ENCODE measurements around the gene PHKG2.

Gene PHKG2

DNA sequence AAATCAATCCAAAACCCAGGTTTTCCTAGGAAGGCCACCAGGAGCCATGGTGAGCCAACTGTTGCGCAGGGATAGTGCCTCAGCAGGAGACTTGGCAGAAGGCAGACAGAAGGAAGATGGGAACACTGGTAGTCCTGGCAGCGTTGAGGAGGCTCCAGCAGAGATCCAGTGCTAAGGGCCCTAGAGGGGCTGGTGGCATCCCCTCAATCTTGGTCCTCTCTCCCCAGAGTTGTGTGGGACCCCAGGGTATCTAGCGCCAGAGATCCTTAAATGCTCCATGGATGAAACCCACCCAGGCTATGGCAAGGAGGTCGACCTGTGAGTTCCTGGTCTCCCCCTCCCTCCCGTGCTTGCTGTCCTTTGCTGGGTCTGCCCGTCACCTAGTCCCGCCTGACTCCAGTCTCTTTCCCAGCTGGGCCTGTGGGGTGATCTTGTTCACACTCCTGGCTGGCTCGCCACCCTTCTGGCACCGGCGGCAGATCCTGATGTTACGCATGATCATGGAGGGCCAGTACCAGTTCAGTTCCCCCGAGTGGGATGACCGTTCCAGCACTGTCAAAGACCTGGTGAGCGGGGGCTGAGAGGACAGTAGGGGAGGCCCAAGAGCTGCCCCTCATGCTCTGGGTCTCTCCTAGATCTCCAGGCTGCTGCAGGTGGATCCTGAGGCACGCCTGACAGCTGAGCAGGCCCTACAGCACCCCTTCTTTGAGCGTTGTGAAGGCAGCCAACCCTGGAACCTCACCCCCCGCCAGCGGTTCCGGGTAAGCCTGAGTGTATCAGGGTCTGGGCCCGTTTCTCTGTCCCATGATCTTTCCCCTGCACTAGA is 7.9 kb downstream of the PHKG2 start:
- TF ChIP-seq, protein P1, sequence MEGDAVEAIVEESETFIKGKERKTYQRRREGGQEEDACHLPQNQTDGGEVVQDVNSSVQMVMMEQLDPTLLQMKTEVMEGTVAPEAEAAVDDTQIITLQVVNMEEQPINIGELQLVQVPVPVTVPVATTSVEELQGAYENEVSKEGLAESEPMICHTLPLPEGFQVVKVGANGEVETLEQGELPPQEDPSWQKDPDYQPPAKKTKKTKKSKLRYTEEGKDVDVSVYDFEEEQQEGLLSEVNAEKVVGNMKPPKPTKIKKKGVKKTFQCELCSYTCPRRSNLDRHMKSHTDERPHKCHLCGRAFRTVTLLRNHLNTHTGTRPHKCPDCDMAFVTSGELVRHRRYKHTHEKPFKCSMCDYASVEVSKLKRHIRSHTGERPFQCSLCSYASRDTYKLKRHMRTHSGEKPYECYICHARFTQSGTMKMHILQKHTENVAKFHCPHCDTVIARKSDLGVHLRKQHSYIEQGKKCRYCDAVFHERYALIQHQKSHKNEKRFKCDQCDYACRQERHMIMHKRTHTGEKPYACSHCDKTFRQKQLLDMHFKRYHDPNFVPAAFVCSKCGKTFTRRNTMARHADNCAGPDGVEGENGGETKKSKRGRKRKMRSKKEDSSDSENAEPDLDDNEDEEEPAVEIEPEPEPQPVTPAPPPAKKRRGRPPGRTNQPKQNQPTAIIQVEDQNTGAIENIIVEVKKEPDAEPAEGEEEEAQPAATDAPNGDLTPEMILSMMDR (IDR thresholded peaks at IDR 0.05; ENCODE audit: low read depth, low read length), result no peak
- no peak overlapping the region for H3K4me3 ChIP-seq (replicated peaks in 1 of 2; ENCODE audit: low read depth in 2 of 2, low read length in 2 of 2)
- no peak for DNase-seq (ENCODE audit: low read depth in 2 of 2)

DNA sequence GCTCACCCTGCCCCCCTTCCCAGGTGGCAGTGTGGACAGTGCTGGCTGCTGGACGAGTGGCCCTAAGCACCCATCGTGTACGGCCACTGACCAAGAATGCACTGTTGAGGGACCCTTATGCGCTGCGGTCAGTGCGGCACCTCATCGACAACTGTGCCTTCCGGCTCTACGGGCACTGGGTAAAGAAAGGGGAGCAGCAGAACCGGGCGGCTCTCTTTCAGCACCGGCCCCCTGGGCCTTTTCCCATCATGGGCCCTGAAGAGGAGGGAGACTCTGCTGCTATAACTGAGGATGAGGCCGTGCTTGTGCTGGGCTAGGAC is 8.5 kb downstream of the PHKG2 start:
- no peak for DNase-seq (ENCODE audit: low read depth in 2 of 2)
- H3K4me3 ChIP-seq (replicated peaks in 1 of 2; ENCODE audit: low read depth in 2 of 2, low read length in 2 of 2), result no peak overlapping the region
- TF ChIP-seq, protein P1 (IDR thresholded peaks at IDR 0.05; ENCODE audit: low read depth, low read length), result no peak

GRCh38 chr16:30757316-30757715 is 9.1 kb downstream of the PHKG2 start:
- H3K4me3 ChIP-seq (replicated peaks in 1 of 2; ENCODE audit: low read depth in 2 of 2, low read length in 2 of 2), result no peak overlapping the region
- no peak for DNase-seq (ENCODE audit: low read depth in 2 of 2)
- TF ChIP-seq, protein P1 (IDR thresholded peaks at IDR 0.05; ENCODE audit: low read depth, low read length), result no peak

- DNase-seq (ENCODE audit: low read depth in 2 of 2), result no peak
- TF ChIP-seq, protein P1 (IDR thresholded peaks at IDR 0.05; ENCODE audit: low read depth, low read length), result no peak
- H3K4me3 ChIP-seq (replicated peaks in 1 of 2; ENCODE audit: low read depth in 2 of 2, low read length in 2 of 2), result no peak overlapping the region
These were observed 10.8 kb downstream of the PHKG2 start for GRCh38 chr16:30758988-30759491.

DNA sequence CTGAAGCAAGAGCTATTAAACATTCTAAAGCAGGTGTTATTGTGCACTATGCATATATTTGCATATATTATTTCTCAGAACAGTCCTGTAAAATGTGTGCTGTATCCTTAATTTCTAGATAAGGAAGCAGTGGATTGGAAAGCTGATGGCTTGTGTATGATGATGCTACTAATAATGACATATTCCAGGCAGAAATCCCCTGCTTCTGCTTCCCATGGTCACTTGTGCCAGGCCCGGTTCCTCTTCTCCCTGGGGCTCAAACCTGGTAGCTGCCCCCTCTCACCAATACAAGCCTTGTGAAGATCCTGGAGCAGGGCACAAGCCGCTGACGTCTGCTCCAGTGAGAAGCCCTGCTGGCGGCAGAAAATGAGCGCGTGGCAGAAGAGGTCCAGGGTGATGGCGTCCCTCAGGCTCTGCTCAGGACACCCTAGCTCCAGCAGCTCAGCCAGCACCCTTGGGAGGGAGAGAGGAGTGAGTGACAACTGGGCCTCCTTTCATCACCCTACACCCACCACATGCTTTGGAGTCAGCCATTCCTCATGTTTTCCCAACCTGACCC is 11.9 kb downstream of the PHKG2 start:
- TF ChIP-seq, protein P1 (IDR thresholded peaks at IDR 0.05; ENCODE audit: low read depth, low read length), result no peak
- no peak for DNase-seq (ENCODE audit: low read depth in 2 of 2)
- H3K4me3 ChIP-seq (replicated peaks in 1 of 2; ENCODE audit: low read depth in 2 of 2, low read length in 2 of 2), result no peak overlapping the region

DNA sequence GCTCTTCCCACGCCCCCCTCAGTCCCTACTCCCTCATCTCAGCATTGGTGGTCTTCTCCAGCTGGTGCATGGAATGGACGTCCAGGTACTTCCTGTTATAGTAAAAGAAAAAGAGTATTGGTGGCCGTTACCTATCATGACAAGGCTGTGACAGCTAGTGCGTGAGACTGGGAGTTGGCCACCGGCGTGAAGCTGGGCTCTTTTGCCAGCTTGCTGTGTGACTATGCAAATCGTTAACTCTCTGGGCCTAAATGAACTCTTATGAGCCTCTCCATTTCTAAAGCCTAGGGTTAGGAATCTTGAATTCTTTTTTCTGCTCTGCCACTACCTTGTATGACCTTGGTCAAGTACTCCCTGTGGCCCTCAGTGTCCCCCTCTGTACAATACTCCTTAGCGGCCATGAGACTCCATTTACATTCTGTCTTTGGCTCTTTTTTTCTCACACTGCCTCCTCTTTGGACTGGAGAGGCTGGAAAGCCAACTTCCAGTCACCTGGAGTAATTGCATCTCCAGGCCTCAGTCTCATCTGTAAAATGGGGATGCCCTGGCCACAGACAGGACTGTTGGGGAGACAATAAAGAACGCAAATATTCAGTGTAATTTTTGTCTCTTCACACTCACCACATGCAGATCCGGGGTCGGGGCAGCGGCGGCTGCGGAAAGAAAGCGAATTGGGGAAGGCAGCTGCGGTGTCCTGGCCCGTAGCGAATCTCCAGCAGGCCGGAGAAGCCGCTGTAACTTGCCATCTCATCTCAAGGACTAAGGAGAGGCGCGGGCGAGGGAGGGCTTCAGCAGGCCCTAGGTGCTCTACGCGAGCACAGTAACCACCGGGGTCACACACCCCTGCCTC is 12.6 kb downstream of the PHKG2 start:
- H3K4me3 ChIP-seq (replicated peaks in 1 of 2; ENCODE audit: low read depth in 2 of 2, low read length in 2 of 2), result peak overlapping the region; percentile 93 to 97
- TF ChIP-seq, protein P1 (IDR thresholded peaks at IDR 0.05; ENCODE audit: low read depth, low read length), result no peak
- DNase-seq (ENCODE audit: low read depth in 2 of 2), result no peak

All from cardiac fibroblast (primary cell).